ENCODE data around the gene SAFB2. TPM values are rescaled to one million over a fixed set of nuclear protein-coding genes. Genes with fewer than 3 reads are reported as not detected.

Gene SAFB2
- total RNA-seq, 1 experiment from 2014 or later, result 76.1 TPM

GRCh38 chr19:5669212-5669611 lies 46.6 kb upstream of the SAFB2 start:
- Histone ChIP-seq H3K79me2 (ENCODE audit: insufficient read depth, low read length) (no peaks in the 10 kb centered on the region), H4K8ac (replicated peaks; ENCODE audit: insufficient read length, low read depth, low read length) (no peak overlapping the region), H3K9me3 (ENCODE audit: control insufficient read depth, low read depth, low read length) (no peaks in the 10 kb centered on the region), H3K18ac (ENCODE audit: insufficient read length, low read depth, low read length) (no peak overlapping the region), H3T11ph (ENCODE audit: low read length) (no peak overlapping the region), H4K91ac (ENCODE audit: insufficient read length, low read depth, low read length) (no peak overlapping the region), H2BK5ac (ENCODE audit: insufficient read length, low read length) (no peak overlapping the region), H4K5ac (ENCODE audit: insufficient read length, low read depth, low read length) (no peak overlapping the region), H3K14ac (ENCODE audit: insufficient read depth, low read length) (no peak overlapping the region), H3K4ac (ENCODE audit: low read depth, low read length) (no peak overlapping the region), H4K20me1 (ENCODE audit: control insufficient read depth, insufficient read depth, insufficient read length) (peaks cover 4% of the 10 kb centered on the region), H3K23ac (ENCODE audit: insufficient read length, low read depth, low read length) (no peak overlapping the region), H3K9ac (ENCODE audit: extremely low read depth, insufficient read length, low read length) (no peak overlapping the region), H2BK15ac (ENCODE audit: low read depth, low read length) (no peak overlapping the region), H2BK12ac (ENCODE audit: insufficient read length, low read depth, low read length) (no peak overlapping the region), H2AFZ (ENCODE audit: low read length) (no peak overlapping the region), H3K79me1 (ENCODE audit: insufficient read depth, low read depth, low read length, poor library complexity, severe bottlenecking) (no peaks in the 10 kb centered on the region), H2BK20ac (ENCODE audit: low read depth, low read length, poor library complexity, severe bottlenecking) (no peak overlapping the region), H3K4me2 (ENCODE audit: insufficient read depth, insufficient read length, low read length) (no peak overlapping the region), H3K56ac (ENCODE audit: insufficient read length, low read depth, low read length) (no peak overlapping the region), H2BK120ac (ENCODE audit: low read depth, low read length, poor library complexity, severe bottlenecking) (no peak overlapping the region), H3K4me1 (ENCODE audit: insufficient read depth, low read length) (no peaks in the 10 kb centered on the region), H3K27ac (ENCODE audit: insufficient read length, low read depth, low read length) (no peak overlapping the region), H3K23me2 (ENCODE audit: insufficient read length, low read depth, low read length, poor library complexity, severe bottlenecking) (no peaks in the 10 kb centered on the region), H3K27me3 (ENCODE audit: insufficient read depth, low read length) (no peaks in the 10 kb centered on the region), H2AK5ac (ENCODE audit: insufficient read length, low read length) (no peak overlapping the region)
- no peaks in the 10 kb centered on the region; the same call in 1 of the 2 replicates for H3K27me3 Mint-ChIP-seq (ENCODE audit: low read depth)
- no peak for TF ChIP-seq CTCF (conservative IDR thresholded peaks at IDR 0.05)
- DNase-seq, result no peak
- H3K4me3 Mint-ChIP-seq, result no peak overlapping the region
- H3K4me1 Mint-ChIP-seq, result peaks cover 7 to 14% of the 10 kb centered on the region in 2 experiments
- H3K27ac Mint-ChIP-seq, result peak overlapping the region in 2 of 3 experiments; percentile 17 to 72; a peak in 2 of 7 replicates
- no CpG with 5 or more reads among the region's 11 CpGs for WGBS (ENCODE audit: extremely low coverage, insufficient read length, low lambda C conversion rate)
- peaks cover 40 to 78% (median 66%) of the 10 kb centered on the region in 3 experiments; a peak in 6 of 7 replicates for H3K36me3 Mint-ChIP-seq (ENCODE audit: insufficient read depth in 1 of 3, low read depth in 3 of 3)
- no peaks in the 10 kb centered on the region for H3K9me3 Mint-ChIP-seq
